T-cell (primary cell): ENCODE results near the gene CCND3. TPM values are rescaled to one million over a fixed set of nuclear protein-coding genes. Genes with fewer than 3 reads are reported as not detected.

ENCODE experiments used
- ATAC-seq, 4 experiments: fragments of 200-7000 bp in 3 of 4; fragments of 150-1000 bp in 1 of 4; cut with Tn5 transposase; replicated peaks in 1 of 4; 1 replicate in 3 of 4; 2 replicates in 1 of 4; pipeline ENCODE4 v1.10.0; 2021; ENCODE audit warnings: moderate library complexity in 3 of 4, mild to moderate bottlenecking in 2 of 4, moderate number of reproducible peaks in 1 of 4
- CTCF ChIA-PET, 2 donors: fragments of 300-600 bp; sonication (Branson Sonifier 250); formaldehyde crosslinking; loops; one replicate each; lab custom pipeline; 2022; ENCODE audit warnings: antibody characterized with exemption in 2 of 2; lab: Charles Lee
- POLR2A ChIA-PET, 2 donors: fragments of 300-600 bp; sonication (Branson Sonifier 250); formaldehyde crosslinking; loops; one replicate each; lab custom pipeline; 2022; ENCODE audit warnings: antibody characterized with exemption in 2 of 2; lab: Charles Lee
- DNase-seq, 35 experiments: peaks; one replicate each; pipeline versions ENCODE4 v3.0.0 to v3.0.0-alpha.2; 2013 to 2023
- H3K27ac ChIP-seq: one replicate; pipeline ENCODE4 v1.5.1; 2013; ENCODE audit warnings: low read length
- H3K27me3 ChIP-seq, 2 experiments: replicated peaks in 1 of 2; 1 replicate in 1 of 2; 2 replicates in 1 of 2; pipeline versions ENCODE4 v1.6.1 to v1.7.0; 2013; ENCODE audit warnings: low read length in 1 of 2, mixed read lengths in 1 of 2; ENCODE audit not compliant: control insufficient read depth in 2 of 2, insufficient read depth in 2 of 2; ENCODE audit errors: extremely low read depth in 1 of 2
- H3K36me3 ChIP-seq, 2 donors: 1 replicate in 1 of 2; 2 replicates in 1 of 2; pipeline versions ENCODE4 v1.6.1 to v1.7.0; 2013; ENCODE audit warnings: low read length in 1 of 2; ENCODE audit not compliant: control insufficient read depth in 2 of 2, insufficient read depth in 1 of 2; ENCODE audit errors: extremely low read depth in 1 of 2
- H3K4me1 ChIP-seq, 2 experiments: 1 replicate in 1 of 2; 2 replicates in 1 of 2; pipeline versions ENCODE4 v1.6.1 to v1.7.0; 2013; ENCODE audit warnings: low read length in 2 of 2, mixed read lengths in 1 of 2; ENCODE audit not compliant: insufficient read depth in 2 of 2, control insufficient read depth in 1 of 2; ENCODE audit errors: extremely low read depth in 1 of 2
- H3K4me3 ChIP-seq, 2 donors: 1 replicate in 1 of 2; 2 replicates in 1 of 2; pipeline versions ENCODE4 v1.5.1 to v1.7.0; 2013; ENCODE audit warnings: mild to moderate bottlenecking in 2 of 2, low read length in 1 of 2, moderate library complexity in 1 of 2; ENCODE audit not compliant: control insufficient read depth in 1 of 2; ENCODE audit errors: extremely low read depth in 1 of 2
- H3K9me3 ChIP-seq: 2 replicates; pipeline ENCODE4 v1.7.0; 2013
- H3K27ac Mint-ChIP-seq, 2 donors: one replicate each; pipeline ENCODE4 v1.8.0; 2020 to 2021; ENCODE audit warnings: mild to moderate bottlenecking in 2 of 2, mixed read lengths in 2 of 2
- H3K27me3 Mint-ChIP-seq, 2 donors: one replicate each; pipeline ENCODE4 v1.8.0; 2021 to 2022; ENCODE audit warnings: mixed read lengths in 2 of 2
- H3K36me3 Mint-ChIP-seq: one replicate; pipeline ENCODE4 v1.8.0; 2021; ENCODE audit warnings: mixed read lengths
- H3K4me1 Mint-ChIP-seq, 3 donors: one replicate each; pipeline ENCODE4 v1.8.0; 2020 to 2022; ENCODE audit warnings: mixed read lengths in 3 of 3, mild to moderate bottlenecking in 1 of 3
- H3K4me3 Mint-ChIP-seq, 3 donors: one replicate each; pipeline ENCODE4 v1.8.0; 2020 to 2022; ENCODE audit warnings: mild to moderate bottlenecking in 3 of 3, mixed read lengths in 3 of 3, moderate library complexity in 3 of 3
- H3K9me3 Mint-ChIP-seq, 3 donors: one replicate each; pipeline ENCODE4 v1.8.0; 2020 to 2022; ENCODE audit warnings: mixed read lengths in 3 of 3
- WGBS: methylation state at CpG from one replicate; pipeline ENCODE4 v1.1.5; 2013; ENCODE audit warnings: missing lambda C conversion rate; ENCODE audit not compliant: insufficient coverage; 5-methylcytosine and 5-hydroxymethylcytosine counted together
- total RNA-seq, 35 experiments: library from RNA in 6 of 35; stranded (reverse) in 6 of 35; fragments of 120-200 nt in 1 of 35; gene quantifications; one replicate each; pipeline versions ENCODE4 v1.2.1 to v1.2.4 and lab custom pipeline; 2013 to 2026

CCND3 gene
- total RNA-seq, 5 donors from 2014 or later (not counting 1 experiment from before 2014, with no cell fraction given), result 265 to 532 (median 284) TPM

DNA sequence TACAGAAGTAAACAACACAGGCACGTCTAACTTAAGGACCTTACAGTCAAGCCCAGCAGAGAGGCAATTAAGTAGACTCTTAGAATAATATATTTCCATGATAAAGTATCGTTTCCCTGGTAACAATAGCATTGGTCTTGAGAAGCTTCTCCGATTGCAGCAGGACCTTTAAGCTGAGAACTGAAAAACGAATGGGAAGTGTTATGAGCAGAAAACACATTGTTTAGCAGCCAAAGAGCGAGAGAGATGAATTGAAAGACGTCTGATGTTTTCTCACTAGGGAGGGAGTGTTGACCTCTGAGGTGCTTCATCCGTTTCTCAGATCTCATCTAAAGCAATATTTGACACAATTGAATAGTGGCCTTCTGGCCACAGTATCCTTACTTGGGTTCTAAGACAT lies 19.5 kb downstream of the CCND3 start:
- no CpG with 5 or more reads among the region's 7 CpGs for WGBS
- H3K27me3 ChIP-seq, result no peaks in the 10 kb centered on the region
- CTCF ChIA-PET, result interaction anchor here (0.6 to 3.3 kb wide), 10 partner anchors 10 to 1517 kb away, joined by 3 to 46 read pairs (median 6); partner anchors contain the start of gene TOMM6 (in 1 of the 2)
- peaks cover 0 to 4% of the 10 kb centered on the region in 2 donors for H3K36me3 ChIP-seq
- Mint-ChIP-seq H3K27ac (peak overlapping the region; percentile 98 to 99), H3K4me3 (peak overlapping the region; percentile 89 to 99 (median 99)), H3K36me3 (peaks cover 7% of the 10 kb centered on the region), H3K4me1 (peaks cover 54 to 61% (median 60%) of the 10 kb centered on the region in 3 donors), H3K27me3 (peaks cover 0 to 2% of the 10 kb centered on the region in 2 donors), H3K9me3 (no peaks in the 10 kb centered on the region)
- POLR2A ChIA-PET, result no interaction called here
- ATAC-seq (no peak), DNase-seq (no peak)
- peak overlapping the region; percentile 93 to 99 for H3K4me3 ChIP-seq
- H3K4me1 ChIP-seq, result peaks cover 20 to 51% of the 10 kb centered on the region in 2 experiments
- H3K9me3 ChIP-seq, result no peaks in the 10 kb centered on the region
- H3K27ac ChIP-seq, result peak overlapping the region; percentile 91

- CTCF ChIA-PET, result interaction anchor here (0.6 to 3.3 kb wide), 30 partner anchors 11 to 1517 kb away, joined by 3 to 46 read pairs (median 6); partner anchors contain the start of genes TOMM6 (in 2 of the 2), CCND3 (in 1 of the 2), MRPS10 (in 1 of the 2) and TAF8 (in 1 of the 2)
- ATAC-seq (peak in 3 of 4 experiments; percentile 19 to 31 (median 25)), DNase-seq (no peak)
- Histone ChIP-seq H3K4me3 (peak overlapping the region; percentile 93 to 99), H3K27me3 (no peaks in the 10 kb centered on the region), H3K36me3 (peaks cover 0 to 7% of the 10 kb centered on the region in 2 donors), H3K27ac (peak overlapping the region; percentile 91), H3K4me1 (peaks cover 20 to 51% of the 10 kb centered on the region in 2 experiments), H3K9me3 (no peaks in the 10 kb centered on the region)
- Mint-ChIP-seq H3K4me3 (peak overlapping the region; percentile 89 to 99 (median 99)), H3K27me3 (peaks cover 0 to 2% of the 10 kb centered on the region in 2 donors), H3K36me3 (peaks cover 9% of the 10 kb centered on the region), H3K4me1 (peaks cover 55 to 61% (median 58%) of the 10 kb centered on the region in 3 donors), H3K27ac (peak overlapping the region; percentile 98 to 99), H3K9me3 (no peaks in the 10 kb centered on the region)
- 0% methylated on average over 16 of the region's 20 CpGs for WGBS
- POLR2A ChIA-PET, result interaction anchor here in 1 of 2 donors (0.9 to 1.0 kb wide), 3 partner anchors 14 to 134 kb away, joined by 3 to 11 read pairs (median 6); partner anchors contain the start of genes TAF8 and TOMM6
These were observed 20.0 kb downstream of the CCND3 start for GRCh38 chr6:41921712-41921998.

- Mint-ChIP-seq H3K9me3 (no peaks in the 10 kb centered on the region), H3K4me1 (peaks cover 57 to 60% (median 58%) of the 10 kb centered on the region in 3 donors), H3K27ac (peak within 1 kb of the TSS; percentile 98 to 99), H3K27me3 (peaks cover 0 to 2% of the 10 kb centered on the region in 2 donors), H3K36me3 (peaks cover 12% of the 10 kb centered on the region), H3K4me3 (peak within 1 kb of the TSS; percentile 89 to 99 (median 99))
- ChIA-PET POLR2A (interaction anchor here in 1 of 2 donors (0.5 to 1.0 kb wide), 7 partner anchors 13 to 293 kb away, joined by 3 to 11 read pairs (median 3); partner anchors contain the start of genes TAF8 and TOMM6), CTCF (interaction anchor here (0.5 to 3.3 kb wide), 43 partner anchors 11 to 1518 kb away, joined by 3 to 46 read pairs (median 4); partner anchors contain the start of genes TOMM6 (in 2 of the 2), CCND3 (in 1 of the 2), FRS3 (in 1 of the 2) and MRPS10 (in 1 of the 2))
- H3K4me1 ChIP-seq, result peaks cover 20 to 47% of the 10 kb centered on the region in 2 experiments
- H3K27me3 ChIP-seq, result no peaks in the 10 kb centered on the region
- H3K27ac ChIP-seq, result peak within 1 kb of the TSS; percentile 91
- peaks cover 0 to 10% of the 10 kb centered on the region in 2 donors for H3K36me3 ChIP-seq
- WGBS, result under 1% methylated on average over 54 of the region's 55 CpGs
- H3K4me3 ChIP-seq, result peak within 1 kb of the TSS; percentile 93 to 99
- DNase-seq, result peak; percentile 86 to 96 (median 91)
- H3K9me3 ChIP-seq, result no peaks in the 10 kb centered on the region
- peak; percentile 89 to 91 (median 90) for ATAC-seq
These were observed 20.5 kb downstream of the CCND3 start, which contains the start of the genes BYSL and MED20 for GRCh38 chr6:41920921-41921711. Gene BYSL (plus strand): TSS chr6:41921499. CDS start chr6:41921563, 64 bp downstream. Gene MED20 (minus strand): TSS chr6:41921139. CDS start chr6:41921018, 121 bp downstream.

DNA sequence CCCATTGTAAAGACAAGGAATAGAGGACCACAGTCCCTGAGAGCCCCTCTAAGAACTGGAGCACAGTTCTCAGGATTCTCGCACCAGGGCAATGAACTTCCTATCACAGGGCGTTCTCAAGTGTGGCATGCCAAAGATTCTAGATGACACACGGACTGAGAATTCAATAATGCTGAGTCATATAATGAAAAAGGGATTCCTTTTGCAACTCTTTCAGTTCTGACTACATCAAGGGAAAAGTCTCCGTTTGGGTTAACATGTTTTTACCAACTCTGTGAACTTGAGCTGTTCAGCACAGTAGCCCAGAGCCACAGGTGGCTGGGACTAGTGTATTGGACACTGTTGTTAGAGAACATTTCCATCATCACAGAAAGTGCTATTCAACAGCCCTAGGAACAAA lies 24.1 kb downstream of the CCND3 start:
- ATAC-seq, result no peak
- DNase-seq, result no peak
- H3K27me3 ChIP-seq, result no peaks in the 10 kb centered on the region
- Mint-ChIP-seq H3K27ac (no peak overlapping the region), H3K27me3 (peaks cover 0 to 2% of the 10 kb centered on the region in 2 donors), H3K4me3 (no peak overlapping the region), H3K9me3 (no peaks in the 10 kb centered on the region), H3K4me1 (peaks cover 30 to 41% (median 38%) of the 10 kb centered on the region in 3 donors), H3K36me3 (peaks cover 21% of the 10 kb centered on the region)
- no peak overlapping the region for H3K4me3 ChIP-seq
- 0% methylated on average over 1 of the region's 4 CpGs for WGBS
- H3K27ac ChIP-seq, result no peak overlapping the region
- POLR2A ChIA-PET, result no interaction called here
- H3K9me3 ChIP-seq, result no peaks in the 10 kb centered on the region
- peaks cover 14 to 24% of the 10 kb centered on the region in 2 experiments for H3K4me1 ChIP-seq
- peaks cover 0 to 26% of the 10 kb centered on the region in 2 donors for H3K36me3 ChIP-seq
- CTCF ChIA-PET, result no interaction called here

DNA sequence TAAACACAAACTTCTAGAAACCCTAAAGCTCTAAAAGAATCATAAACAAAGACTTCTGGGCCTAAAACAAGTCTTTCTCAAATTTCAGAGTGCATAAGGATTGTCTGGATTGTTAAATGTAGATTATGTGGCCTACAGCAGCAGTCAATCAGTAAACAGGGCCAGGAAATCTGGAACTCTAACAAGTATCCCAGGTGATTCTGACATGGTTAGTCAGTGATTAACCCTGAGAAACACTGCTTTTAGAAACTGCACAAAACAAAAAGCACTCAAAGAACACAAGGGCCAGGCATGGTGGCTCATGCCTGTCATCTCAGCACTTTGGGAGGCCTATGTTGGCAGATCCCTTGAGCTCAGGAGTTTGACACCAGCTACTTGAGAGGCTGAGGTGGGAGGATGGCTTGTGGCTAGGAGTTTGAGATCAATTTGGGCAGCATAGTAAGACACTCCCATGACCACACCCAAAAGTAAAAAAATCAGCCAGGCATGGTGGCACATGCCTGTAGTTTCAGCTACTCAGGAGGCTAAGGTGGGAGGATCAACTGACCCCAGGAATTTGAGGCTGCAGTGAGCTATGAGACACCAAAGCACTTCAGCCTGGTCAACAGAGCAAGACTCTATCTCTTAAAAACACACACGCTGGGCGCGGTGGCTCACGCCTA lies 26.6 kb downstream of the CCND3 start:
- no peak for ATAC-seq

More for the DNA sequence above, 26.6 kb downstream of the CCND3 start:
- H3K9me3 ChIP-seq, result no peaks in the 10 kb centered on the region
- H3K36me3 ChIP-seq, result peaks cover 0 to 28% of the 10 kb centered on the region in 2 donors
- no CpG with 5 or more reads among the region's 4 CpGs for WGBS
- CTCF ChIA-PET, result interaction anchor here (0.5 to 1.1 kb wide), 2 partner anchors 15 to 133 kb away, joined by 3 read pairs; no protein-coding TSS in a partner anchor
- no peak overlapping the region for H3K4me3 ChIP-seq
- DNase-seq, result no peak
- H3K27me3 Mint-ChIP-seq, result no peaks in the 10 kb centered on the region
- POLR2A ChIA-PET, result no interaction called here
- H3K27me3 ChIP-seq, result no peaks in the 10 kb centered on the region
- peaks cover 2 to 6% of the 10 kb centered on the region in 2 experiments for H3K4me1 ChIP-seq
- no peak overlapping the region for H3K27ac Mint-ChIP-seq
- H3K27ac ChIP-seq, result no peak overlapping the region
- H3K9me3 Mint-ChIP-seq, result no peaks in the 10 kb centered on the region
- no peak overlapping the region for H3K4me3 Mint-ChIP-seq
- peaks cover 28% of the 10 kb centered on the region for H3K36me3 Mint-ChIP-seq
- peaks cover 11 to 19% (median 19%) of the 10 kb centered on the region in 3 donors for H3K4me1 Mint-ChIP-seq
